Measurements from ENCODE around the gene MBD3L4.

DNA sequence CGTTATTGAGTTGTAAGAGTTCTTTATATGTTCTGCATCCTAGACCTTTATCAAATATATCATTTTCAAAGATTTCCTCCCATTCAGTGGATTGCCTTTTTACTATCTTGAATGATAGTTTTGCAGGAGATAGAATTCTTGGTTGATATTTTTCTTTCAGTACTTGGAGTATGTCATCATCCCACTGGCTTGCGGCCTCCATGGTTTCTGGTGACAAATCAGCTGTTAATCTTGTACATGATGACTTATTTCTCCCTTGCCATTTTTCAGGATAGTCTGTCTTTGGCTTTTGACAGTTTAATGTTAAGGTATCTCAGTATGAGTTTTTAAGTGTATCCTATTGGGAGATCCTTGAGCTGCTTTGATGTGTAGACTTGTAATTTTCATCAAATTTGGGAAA, 38.0 kb upstream of the MBD3L4 start:
- TF ChIP-seq, protein P1, sequence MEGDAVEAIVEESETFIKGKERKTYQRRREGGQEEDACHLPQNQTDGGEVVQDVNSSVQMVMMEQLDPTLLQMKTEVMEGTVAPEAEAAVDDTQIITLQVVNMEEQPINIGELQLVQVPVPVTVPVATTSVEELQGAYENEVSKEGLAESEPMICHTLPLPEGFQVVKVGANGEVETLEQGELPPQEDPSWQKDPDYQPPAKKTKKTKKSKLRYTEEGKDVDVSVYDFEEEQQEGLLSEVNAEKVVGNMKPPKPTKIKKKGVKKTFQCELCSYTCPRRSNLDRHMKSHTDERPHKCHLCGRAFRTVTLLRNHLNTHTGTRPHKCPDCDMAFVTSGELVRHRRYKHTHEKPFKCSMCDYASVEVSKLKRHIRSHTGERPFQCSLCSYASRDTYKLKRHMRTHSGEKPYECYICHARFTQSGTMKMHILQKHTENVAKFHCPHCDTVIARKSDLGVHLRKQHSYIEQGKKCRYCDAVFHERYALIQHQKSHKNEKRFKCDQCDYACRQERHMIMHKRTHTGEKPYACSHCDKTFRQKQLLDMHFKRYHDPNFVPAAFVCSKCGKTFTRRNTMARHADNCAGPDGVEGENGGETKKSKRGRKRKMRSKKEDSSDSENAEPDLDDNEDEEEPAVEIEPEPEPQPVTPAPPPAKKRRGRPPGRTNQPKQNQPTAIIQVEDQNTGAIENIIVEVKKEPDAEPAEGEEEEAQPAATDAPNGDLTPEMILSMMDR (IDR thresholded peaks at IDR 0.05; ENCODE audit: low read length) = no peak
- TF ChIP-seq EZH2 (IDR thresholded peaks at IDR 0.05; ENCODE audit: borderline replicate concordance, low read length) = no peak

Measured in OCI-LY1 (cell line).